Hepatic stellate cell (primary cell): ENCODE measurements around the gene HSPA1A.

Experiments
- DNase-seq: peaks from one replicate; pipeline ENCODE4 v3.0.0; 2011; ENCODE audit warnings: low spot score

Gene HSPA1A

DNA sequence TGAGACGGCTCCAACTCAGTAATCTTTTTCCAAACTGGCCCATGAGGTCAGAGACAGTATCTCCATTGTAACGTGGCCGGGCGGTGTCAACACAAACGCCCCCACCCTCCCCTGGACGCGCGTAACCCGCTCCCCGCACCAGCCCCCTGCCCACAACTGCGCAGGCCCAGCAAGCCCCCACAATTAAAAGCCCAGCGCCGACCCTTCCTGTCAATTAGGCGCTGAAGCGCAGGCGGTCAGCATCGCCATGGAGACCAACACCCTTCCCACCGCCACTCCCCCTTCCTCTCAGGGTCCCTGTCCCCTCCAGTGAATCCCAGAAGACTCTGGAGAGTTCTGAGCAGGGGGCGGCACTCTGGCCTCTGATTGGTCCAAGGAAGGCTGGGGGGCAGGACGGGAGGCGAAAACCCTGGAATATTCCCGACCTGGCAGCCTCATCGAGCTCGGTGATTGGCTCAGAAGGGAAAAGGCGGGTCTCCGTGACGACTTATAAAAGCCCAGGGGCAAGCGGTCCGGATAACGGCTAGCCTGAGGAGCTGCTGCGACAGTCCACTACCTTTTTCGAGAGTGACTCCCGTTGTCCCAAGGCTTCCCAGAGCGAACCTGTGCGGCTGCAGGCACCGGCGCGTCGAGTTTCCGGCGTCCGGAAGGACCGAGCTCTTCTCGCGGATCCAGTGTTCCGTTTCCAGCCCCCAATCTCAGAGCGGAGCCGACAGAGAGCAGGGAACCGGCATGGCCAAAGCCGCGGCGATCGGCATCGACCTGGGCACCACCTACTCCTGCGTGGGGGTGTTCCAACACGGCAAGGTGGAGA lies at the start of gene HSPA1A, which contains the start of gene HSPA1L:
Gene HSPA1A, plus strand, starts transcription at position 519 of the 814 bp plus-strand sequence. Its CDS starts 214 bp downstream, at position 733.
Gene HSPA1L, minus strand, starts transcription at position 259 of the 814 bp plus-strand sequence. CDS start 3,311 bp downstream, outside the sequence.
- peak; percentile 99 for DNase-seq

- no peak for DNase-seq
Observed at GRCh38 chr6:31765559-31765909, 49.8 kb upstream of the HSPA1A start.

DNA sequence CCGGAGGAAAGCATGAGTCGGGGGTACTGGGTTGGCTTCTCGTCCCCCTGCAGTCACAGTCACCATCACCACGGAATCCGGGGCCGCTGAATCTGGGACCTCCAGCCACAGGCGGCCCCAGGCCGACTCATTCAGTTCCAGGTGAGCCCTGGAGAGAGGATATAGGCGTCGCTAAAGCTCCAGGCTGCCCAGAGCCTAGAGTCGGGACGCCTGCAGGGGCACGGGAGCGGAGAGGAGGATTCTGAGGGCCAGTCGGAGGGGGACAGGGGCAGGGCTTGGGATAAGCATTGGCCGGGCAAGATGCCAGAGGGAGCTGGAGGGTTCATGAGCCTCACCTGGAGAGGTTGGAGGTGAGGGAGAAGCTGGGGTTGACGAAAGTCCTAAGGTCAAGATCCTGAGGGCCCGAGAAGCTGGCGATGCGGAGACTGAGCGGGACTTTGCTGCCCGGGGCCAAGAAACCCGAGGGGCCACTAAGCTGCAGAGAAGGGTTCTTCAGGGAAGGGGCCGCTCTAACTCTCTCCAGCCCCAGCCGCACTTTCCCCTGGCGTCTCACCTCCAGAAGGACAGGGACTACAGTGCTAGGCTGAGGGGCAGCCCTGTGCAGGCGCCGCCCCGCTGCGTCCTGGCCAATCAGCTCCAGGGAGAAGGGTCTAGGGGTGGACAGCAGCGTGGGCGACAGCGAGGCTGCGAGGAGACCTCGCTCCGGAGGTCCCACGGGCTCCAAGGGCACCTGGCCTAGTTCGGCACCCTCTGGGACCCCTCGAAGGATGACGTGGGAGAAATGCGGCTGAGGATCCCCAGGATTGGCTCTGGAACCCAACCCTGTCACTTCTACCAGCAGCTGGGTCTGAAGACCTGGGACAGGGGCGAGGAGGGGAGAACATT lies 49.2 kb upstream of the HSPA1A start:
- DNase-seq = peak; percentile 55

- DNase-seq = no peak
Observed at GRCh38 chr6:31767096-31767645, 48.2 kb upstream of the HSPA1A start.

GRCh38 chr6:31768363-31769257 lies 46.7 kb upstream of the HSPA1A start:
- DNase-seq = no peak

- DNase-seq = peak; percentile 87
Observed at GRCh38 chr6:31769684-31770371, 45.5 kb upstream of the HSPA1A start.

DNA sequence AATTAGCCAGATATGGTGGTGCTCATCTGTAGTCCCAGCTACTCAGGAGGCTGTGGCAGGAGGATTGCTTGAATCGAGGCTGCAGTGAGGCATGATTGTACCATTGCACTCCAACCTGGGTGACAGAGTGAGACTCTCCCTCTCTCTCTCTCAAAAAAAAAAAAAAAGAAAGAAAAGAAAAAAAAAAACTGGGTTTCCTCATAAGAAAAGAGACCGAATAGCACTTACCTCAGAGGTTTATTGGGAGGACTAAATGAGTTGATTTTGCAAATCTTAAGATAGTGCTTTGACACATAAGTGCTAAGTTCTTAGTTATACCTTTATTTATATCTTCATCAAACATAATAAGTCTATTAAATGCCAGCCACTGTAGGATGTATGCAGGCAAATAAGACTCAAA lies 44.5 kb upstream of the HSPA1A start:
- DNase-seq = no peak

DNA sequence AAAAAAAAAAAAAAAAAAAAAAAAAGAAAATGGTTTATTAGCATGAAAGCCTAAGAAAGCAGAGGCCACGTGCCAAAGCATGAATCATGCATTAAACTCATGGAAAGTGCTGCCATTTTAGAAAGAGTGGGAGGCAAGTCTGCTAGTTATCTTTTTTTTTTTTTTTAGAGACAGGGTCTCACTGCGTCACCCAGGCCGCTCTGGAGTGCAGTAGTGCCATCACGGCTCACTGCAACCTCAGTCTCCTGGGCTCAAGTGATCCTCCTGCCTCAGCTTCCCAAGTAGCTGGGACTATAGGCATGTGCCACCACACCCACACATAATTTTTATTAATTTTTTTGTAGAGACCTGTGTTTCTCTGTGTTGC lies 43.4 kb upstream of the HSPA1A start:
- no peak for DNase-seq

- DNase-seq = no peak
Observed at GRCh38 chr6:31775184-31775583, 40.2 kb upstream of the HSPA1A start.

DNA sequence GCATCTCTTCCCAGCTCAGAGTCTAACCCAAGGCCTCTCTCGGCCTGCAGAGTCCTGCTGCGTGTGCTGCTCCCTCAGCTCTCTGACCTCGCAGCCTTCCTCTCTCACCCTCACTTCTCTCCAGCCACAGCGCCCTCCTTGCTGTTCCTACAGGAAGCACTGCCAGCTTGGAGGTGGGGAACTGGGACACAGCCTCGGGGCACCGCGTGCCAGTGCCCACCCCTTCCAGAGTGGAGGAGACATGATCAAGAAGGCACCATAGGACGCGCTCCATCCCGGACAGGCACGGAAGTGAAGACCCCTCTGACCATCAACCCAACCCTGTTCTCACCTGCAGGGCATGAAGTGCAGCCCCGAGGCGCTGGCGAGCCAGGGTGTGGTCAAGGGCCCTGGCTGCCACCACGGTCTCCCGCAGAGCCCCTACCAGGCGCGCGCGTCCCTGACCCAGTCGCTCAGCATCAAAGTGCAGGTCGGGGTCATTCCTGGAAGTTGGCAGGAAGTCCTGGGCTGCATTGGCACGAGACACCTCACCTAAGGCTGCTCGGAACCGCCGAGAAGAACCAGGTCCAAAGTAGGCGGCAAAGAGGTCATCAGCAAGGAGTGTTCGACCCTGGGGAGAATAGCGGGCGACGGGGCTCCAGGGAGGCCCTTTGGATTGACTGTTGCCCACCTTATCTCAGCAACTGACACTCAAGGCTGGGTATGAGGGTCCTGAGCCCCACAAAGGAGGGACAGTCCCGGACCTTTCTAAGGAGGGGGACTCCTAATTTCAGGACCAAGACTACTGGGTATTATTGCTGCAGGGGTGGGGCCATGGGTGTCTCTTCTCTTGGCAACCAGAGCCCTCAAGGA lies 39.5 kb upstream of the HSPA1A start:
- DNase-seq = no peak

DNA sequence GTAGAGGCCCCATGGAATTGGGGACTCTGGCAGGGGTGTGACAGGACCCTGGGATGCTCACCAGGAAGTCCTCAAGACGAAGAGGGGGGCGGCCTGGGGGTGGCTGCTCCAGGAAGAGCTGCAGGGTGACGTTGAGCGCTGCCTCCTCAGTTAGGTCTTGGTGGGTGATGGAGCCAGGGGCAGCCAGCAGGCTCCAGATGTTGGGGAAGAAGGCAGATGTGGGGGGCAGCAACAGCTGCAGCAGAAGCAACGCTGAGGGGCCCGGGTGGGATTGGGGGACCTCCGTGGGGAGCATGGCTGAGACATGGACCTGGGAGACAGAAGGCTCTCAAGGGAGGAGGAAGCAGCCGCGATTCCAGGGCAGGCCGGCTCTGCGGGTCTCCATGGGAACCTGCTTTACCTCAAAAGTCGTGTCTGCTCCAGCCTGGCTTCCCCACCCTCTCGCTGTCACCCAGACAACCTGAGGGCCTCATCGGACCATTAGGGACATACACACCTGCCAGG lies 38.8 kb upstream of the HSPA1A start:
- no peak for DNase-seq

DNA sequence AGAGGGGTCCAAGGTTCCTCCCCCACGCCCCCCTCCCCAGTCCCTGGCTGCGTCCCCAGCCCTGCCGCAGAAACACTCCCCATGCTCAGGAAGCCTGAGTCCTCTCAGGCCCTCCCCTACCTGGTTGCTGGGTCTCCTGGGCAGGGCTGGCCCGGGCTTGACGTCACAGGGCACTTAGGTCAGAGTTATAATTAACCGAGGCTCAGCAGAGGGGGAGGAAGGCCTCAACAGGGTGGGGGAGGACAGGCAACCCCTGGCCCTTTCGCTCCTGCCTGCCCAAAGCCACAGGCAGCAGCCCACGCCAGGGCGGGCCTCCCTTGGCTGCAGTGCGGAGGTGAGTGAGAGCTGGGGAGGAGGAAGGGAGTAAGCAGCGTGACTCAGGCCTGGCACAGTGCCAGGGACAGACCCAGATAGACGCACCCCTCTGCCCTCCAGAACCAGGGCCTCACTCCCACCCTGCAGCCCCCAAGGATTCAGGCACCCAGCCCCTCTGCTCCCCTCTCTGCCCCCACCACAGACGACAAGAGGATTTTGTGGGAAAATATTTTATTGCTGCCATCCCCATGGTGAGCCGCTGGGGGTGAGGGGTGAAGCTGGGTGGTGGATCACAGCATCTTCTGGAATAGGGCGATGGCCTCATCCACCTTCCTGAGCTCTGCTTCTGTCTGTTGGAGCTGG lies 38.2 kb upstream of the HSPA1A start, which contains the start of gene VWA7:
Gene VWA7, minus strand, starts transcription at position 340 of the 678 bp plus-strand sequence. CDS start 549 bp downstream, outside the sequence.
- peak; percentile 86 for DNase-seq

DNA sequence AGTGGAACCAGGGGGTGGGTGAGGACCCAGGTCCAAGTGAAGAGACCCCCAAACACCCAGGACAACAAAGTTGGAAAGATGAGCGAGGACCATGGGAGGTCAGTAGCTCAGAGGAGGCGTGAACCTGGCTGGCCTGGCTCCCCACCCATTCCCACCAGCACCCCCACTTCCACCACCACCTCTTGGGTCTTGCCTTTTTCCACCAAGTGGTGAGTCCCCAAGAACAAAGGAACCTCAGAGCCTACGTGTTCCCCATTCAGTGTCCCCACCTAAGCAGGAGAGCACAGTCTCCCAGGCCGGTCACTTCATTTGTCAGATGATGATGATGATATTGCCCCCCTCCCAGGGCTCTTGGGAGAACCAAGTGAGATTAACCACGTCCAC lies 37.7 kb upstream of the HSPA1A start:
- DNase-seq = no peak

DNA sequence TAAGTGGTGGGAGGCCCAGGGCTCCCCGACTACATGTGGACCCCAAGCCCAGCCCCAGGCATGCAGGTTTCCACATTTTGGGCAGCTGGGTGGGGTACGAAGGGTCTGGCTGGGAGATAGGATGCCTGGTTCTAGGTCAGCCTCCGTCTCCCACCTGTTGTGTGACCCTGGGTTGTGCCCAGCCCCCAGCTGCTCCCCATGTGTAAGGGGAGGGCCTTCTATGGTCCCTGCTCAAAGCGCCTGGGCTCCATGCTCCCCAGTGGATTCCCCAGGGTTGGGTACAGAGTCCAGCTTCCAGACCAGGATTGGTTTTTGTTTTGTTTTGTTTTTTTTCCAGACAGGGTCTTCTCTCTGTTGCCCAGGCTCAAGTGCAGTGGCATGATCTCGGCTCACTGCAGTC lies 37.1 kb upstream of the HSPA1A start:
- DNase-seq = no peak

GRCh38 chr6:31778999-31779885 lies 36.1 kb upstream of the HSPA1A start:
- no peak for DNase-seq

DNA sequence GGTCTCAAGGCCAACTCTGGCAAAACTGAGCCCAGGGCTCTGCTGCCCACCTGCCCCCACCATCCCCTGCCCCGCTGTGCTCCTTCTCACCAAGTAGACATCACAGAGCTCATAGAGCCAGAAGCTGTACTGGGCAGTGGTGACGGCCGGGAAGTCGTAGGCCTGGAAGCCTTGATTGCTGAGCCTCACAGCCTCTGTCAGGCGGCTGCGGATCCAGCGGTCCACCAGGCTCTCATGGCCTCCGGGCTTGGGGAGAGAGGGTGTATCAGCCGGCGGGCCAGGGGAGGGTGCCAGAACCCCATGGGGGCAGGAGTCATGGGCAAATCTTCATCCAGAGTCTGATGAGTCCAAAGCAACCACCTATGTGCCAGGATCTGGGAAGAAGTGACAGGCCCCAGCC lies 35.4 kb upstream of the HSPA1A start:
- DNase-seq = no peak

- DNase-seq = no peak
Observed at GRCh38 chr6:31780507-31781243, 34.7 kb upstream of the HSPA1A start.
